HepG2 (cell line): Measurements from ENCODE around the gene TKFC. TPM values are rescaled to one million over a fixed set of nuclear protein-coding genes. Genes with fewer than 3 reads are reported as not detected.
A peak's percentile ranks its signal among the peaks of the same experiment; 100 is the strongest.

Experiments used
- EED ChIP-seq: sonication (generic); formaldehyde crosslinking; IDR thresholded peaks from 2 replicates; pipeline ENCODE4 v1.5.0; 2020; ENCODE audit warnings: mild to moderate bottlenecking, missing genetic modification reagents
- FOXK2 ChIP-seq: fragments of 450-650 bp; IDR thresholded peaks from 2 replicates; pipeline ENCODE4 v1.6.1; 2016
- HNF4G ChIP-seq, 2 experiments: sonication (generic) in 1 of 2; formaldehyde crosslinking in 1 of 2; IDR thresholded peaks; 2 replicates each; pipeline versions ENCODE4 v1.4.0 to v1.6.1; 2011 to 2020; ENCODE audit warnings: borderline replicate concordance in 2 of 2, low read depth in 2 of 2, mild to moderate bottlenecking in 2 of 2, low read length in 1 of 2, missing genetic modification reagents in 1 of 2, moderate library complexity in 1 of 2
- MTF2 ChIP-seq: sonication (generic); formaldehyde crosslinking; IDR thresholded peaks from 2 replicates; pipeline ENCODE4 v1.5.0; 2020; ENCODE audit warnings: missing genetic modification reagents, borderline replicate concordance
- NCOA5 ChIP-seq: sonication (generic); formaldehyde crosslinking; IDR thresholded peaks from 2 replicates; pipeline ENCODE4 v1.4.0; 2020; ENCODE audit warnings: missing genetic modification reagents
- SIN3A ChIP-seq: IDR thresholded peaks from 2 replicates; pipeline ENCODE4 v1.6.1; 2011; ENCODE audit warnings: low read depth, mild to moderate bottlenecking, control low read depth, low read length, borderline replicate concordance
- SMAD3 ChIP-seq: sonication (generic); formaldehyde crosslinking; IDR thresholded peaks from 2 replicates; pipeline ENCODE4 v1.4.0; 2020; ENCODE audit warnings: missing genetic modification reagents
- WIZ ChIP-seq: sonication (generic); formaldehyde crosslinking; IDR thresholded peaks from 2 replicates; pipeline ENCODE4 v1.5.1; 2020; ENCODE audit warnings: mild to moderate bottlenecking, missing genetic modification reagents
- ZBED4 ChIP-seq: sonication (generic); formaldehyde crosslinking; IDR thresholded peaks from 2 replicates; pipeline ENCODE4 v1.4.0; 2020; ENCODE audit warnings: missing genetic modification reagents, borderline replicate concordance
- ZNF501 ChIP-seq: sonication (generic); formaldehyde crosslinking; IDR thresholded peaks from 2 replicates; pipeline ENCODE4 v1.5.1; 2020; ENCODE audit warnings: mild to moderate bottlenecking, moderate library complexity, missing genetic modification reagents
- ZNF672 ChIP-seq: sonication (generic); formaldehyde crosslinking; IDR thresholded peaks from 2 replicates; pipeline ENCODE4 v1.8.1; 2022; ENCODE audit warnings: missing genetic modification reagents
- ZNF879 ChIP-seq: sonication (generic); formaldehyde crosslinking; IDR thresholded peaks from 2 replicates; pipeline ENCODE4 v1.8.1; 2023; ENCODE audit warnings: missing genetic modification reagents
- ZSCAN12 ChIP-seq: sonication (generic); formaldehyde crosslinking; IDR thresholded peaks from 2 replicates; pipeline ENCODE4 v1.9.0; 2021; ENCODE audit warnings: mild to moderate bottlenecking, missing genetic modification reagents
- ZSCAN9 ChIP-seq: IDR thresholded peaks from 2 replicates; pipeline ENCODE4 v1.6.1; 2016; ENCODE audit warnings: borderline replicate concordance
- polyA plus RNA-seq, 8 experiments: library from polyadenylated mRNA; depleted of rRNA in 3 of 8; stranded (reverse) in 7 of 8; unstranded in 1 of 8; fragments of >200 nt; fragmentation: Illumina TruSeq in 4 of 8; extraction: Trizol in 4 of 8; gene quantifications; 2 replicates each; pipeline versions ENCODE4 v1.2.1 to v1.2.3, GENCODE V29; 2011 to 2016; ENCODE audit warnings: low read depth in 4 of 8, missing spikeins in 1 of 8, mixed read lengths in 1 of 8; ENCODE audit not compliant: insufficient read depth in 1 of 8
- total RNA-seq, 5 experiments: library from RNA; depleted of rRNA; stranded (reverse); fragments of >200 nt; fragmentation: Illumina TruSeq; extraction: Trizol; gene quantifications; 2 replicates each; pipeline ENCODE4 v1.2.3, GENCODE V29; 2016; ENCODE audit warnings: low read depth in 1 of 5
- TF ChIP-seq, protein P1 (sequence below): sonication (generic); formaldehyde crosslinking; IDR thresholded peaks from 2 replicates; pipeline ENCODE4 v1.8.0; 2022; ENCODE audit warnings: mild to moderate bottlenecking, missing genetic modification reagents; ENCODE audit not compliant: insufficient replicate concordance
- TF ChIP-seq, protein P2 (sequence below): sonication (generic); formaldehyde crosslinking; IDR thresholded peaks from 2 replicates; pipeline ENCODE4 v1.9.0; 2022; ENCODE audit warnings: missing genetic modification reagents, mild to moderate bottlenecking, borderline replicate concordance
- TF ChIP-seq, protein P3 (sequence below): sonication (generic); formaldehyde crosslinking; IDR thresholded peaks from 2 replicates; pipeline ENCODE4 v1.8.0; 2022; ENCODE audit warnings: missing genetic modification reagents, mild to moderate bottlenecking, moderate library complexity, borderline replicate concordance
- TF ChIP-seq, protein P4 (sequence below): sonication (generic); formaldehyde crosslinking; IDR thresholded peaks from 2 replicates; pipeline ENCODE4 v1.5.0; 2020; ENCODE audit warnings: missing genetic modification reagents

The TKFC gene
- total and polyA plus RNA-seq, 2 of the 13 experiments (the other 11 are each of a cell fraction or from before 2014, with no cell fraction given) = 147 to 197 TPM

GRCh38 chr11:61336171-61336935 lies 3.3 kb downstream of the TKFC start (continued):
- TF ChIP-seq ZBED4 (CRISPR knock-in tag) (0 out of 2 replicates have a peak, but pooled peaks have one; percentile 58), EED (CRISPR knock-in tag) (0 out of 2 replicates have a peak, but pooled peaks have one; percentile 37), ZNF672 (CRISPR knock-in tag) (no peak), ZSCAN12 (CRISPR knock-in tag) (no peak), ZNF501 (CRISPR knock-in tag) (peak; percentile 68; the same call in 1 of the 2 replicates), HNF4G (IDR thresholded peaks at IDR 0.05; ENCODE audit: borderline replicate concordance, low read depth, low read length) (no peak), HNF4G (CRISPR knock-in tag; IDR thresholded peaks at IDR 0.05; ENCODE audit: borderline replicate concordance, low read depth) (no peak), WIZ (CRISPR knock-in tag) (no peak), SIN3A (no peak), ZNF879 (no peak), FOXK2 (no peak), ZSCAN9 (CRISPR knock-in tag) (no peak), NCOA5 (CRISPR knock-in tag) (no peak), MTF2 (CRISPR knock-in tag) (no peak), SMAD3 (CRISPR knock-in tag) (peak; percentile 81; the same call in 1 of the 2 replicates)
- TF ChIP-seq, protein P1, sequence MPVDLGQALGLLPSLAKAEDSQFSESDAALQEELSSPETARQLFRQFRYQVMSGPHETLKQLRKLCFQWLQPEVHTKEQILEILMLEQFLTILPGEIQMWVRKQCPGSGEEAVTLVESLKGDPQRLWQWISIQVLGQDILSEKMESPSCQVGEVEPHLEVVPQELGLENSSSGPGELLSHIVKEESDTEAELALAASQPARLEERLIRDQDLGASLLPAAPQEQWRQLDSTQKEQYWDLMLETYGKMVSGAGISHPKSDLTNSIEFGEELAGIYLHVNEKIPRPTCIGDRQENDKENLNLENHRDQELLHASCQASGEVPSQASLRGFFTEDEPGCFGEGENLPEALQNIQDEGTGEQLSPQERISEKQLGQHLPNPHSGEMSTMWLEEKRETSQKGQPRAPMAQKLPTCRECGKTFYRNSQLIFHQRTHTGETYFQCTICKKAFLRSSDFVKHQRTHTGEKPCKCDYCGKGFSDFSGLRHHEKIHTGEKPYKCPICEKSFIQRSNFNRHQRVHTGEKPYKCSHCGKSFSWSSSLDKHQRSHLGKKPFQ = peak; percentile 37
- TF ChIP-seq, protein P2, sequence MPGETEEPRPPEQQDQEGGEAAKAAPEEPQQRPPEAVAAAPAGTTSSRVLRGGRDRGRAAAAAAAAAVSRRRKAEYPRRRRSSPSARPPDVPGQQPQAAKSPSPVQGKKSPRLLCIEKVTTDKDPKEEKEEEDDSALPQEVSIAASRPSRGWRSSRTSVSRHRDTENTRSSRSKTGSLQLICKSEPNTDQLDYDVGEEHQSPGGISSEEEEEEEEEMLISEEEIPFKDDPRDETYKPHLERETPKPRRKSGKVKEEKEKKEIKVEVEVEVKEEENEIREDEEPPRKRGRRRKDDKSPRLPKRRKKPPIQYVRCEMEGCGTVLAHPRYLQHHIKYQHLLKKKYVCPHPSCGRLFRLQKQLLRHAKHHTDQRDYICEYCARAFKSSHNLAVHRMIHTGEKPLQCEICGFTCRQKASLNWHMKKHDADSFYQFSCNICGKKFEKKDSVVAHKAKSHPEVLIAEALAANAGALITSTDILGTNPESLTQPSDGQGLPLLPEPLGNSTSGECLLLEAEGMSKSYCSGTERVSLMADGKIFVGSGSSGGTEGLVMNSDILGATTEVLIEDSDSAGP (CRISPR knock-in tag) = peak; percentile 48; the same call in 1 of the 2 replicates
- TF ChIP-seq, protein P3, sequence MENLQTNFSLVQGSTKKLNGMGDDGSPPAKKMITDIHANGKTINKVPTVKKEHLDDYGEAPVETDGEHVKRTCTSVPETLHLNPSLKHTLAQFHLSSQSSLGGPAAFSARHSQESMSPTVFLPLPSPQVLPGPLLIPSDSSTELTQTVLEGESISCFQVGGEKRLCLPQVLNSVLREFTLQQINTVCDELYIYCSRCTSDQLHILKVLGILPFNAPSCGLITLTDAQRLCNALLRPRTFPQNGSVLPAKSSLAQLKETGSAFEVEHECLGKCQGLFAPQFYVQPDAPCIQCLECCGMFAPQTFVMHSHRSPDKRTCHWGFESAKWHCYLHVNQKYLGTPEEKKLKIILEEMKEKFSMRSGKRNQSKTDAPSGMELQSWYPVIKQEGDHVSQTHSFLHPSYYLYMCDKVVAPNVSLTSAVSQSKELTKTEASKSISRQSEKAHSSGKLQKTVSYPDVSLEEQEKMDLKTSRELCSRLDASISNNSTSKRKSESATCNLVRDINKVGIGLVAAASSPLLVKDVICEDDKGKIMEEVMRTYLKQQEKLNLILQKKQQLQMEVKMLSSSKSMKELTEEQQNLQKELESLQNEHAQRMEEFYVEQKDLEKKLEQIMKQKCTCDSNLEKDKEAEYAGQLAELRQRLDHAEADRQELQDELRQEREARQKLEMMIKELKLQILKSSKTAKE (CRISPR knock-in tag) = no peak
- TF ChIP-seq, protein P4, sequence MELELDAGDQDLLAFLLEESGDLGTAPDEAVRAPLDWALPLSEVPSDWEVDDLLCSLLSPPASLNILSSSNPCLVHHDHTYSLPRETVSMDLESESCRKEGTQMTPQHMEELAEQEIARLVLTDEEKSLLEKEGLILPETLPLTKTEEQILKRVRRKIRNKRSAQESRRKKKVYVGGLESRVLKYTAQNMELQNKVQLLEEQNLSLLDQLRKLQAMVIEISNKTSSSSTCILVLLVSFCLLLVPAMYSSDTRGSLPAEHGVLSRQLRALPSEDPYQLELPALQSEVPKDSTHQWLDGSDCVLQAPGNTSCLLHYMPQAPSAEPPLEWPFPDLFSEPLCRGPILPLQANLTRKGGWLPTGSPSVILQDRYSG = no peak
